Measurements from ENCODE around the gene CELA3B.

GRCh38 chr1:21955501-21956281 lies 21.1 kb upstream of the CELA3B start:
- TF ChIP-seq, protein P1, sequence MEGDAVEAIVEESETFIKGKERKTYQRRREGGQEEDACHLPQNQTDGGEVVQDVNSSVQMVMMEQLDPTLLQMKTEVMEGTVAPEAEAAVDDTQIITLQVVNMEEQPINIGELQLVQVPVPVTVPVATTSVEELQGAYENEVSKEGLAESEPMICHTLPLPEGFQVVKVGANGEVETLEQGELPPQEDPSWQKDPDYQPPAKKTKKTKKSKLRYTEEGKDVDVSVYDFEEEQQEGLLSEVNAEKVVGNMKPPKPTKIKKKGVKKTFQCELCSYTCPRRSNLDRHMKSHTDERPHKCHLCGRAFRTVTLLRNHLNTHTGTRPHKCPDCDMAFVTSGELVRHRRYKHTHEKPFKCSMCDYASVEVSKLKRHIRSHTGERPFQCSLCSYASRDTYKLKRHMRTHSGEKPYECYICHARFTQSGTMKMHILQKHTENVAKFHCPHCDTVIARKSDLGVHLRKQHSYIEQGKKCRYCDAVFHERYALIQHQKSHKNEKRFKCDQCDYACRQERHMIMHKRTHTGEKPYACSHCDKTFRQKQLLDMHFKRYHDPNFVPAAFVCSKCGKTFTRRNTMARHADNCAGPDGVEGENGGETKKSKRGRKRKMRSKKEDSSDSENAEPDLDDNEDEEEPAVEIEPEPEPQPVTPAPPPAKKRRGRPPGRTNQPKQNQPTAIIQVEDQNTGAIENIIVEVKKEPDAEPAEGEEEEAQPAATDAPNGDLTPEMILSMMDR (IDR thresholded peaks at IDR 0.05): no peak
- no peak for TF ChIP-seq POLR2A (IDR thresholded peaks at IDR 0.05)

Measured in suprapubic skin (tissue), 3 donors.